ENCODE measurements around the gene GUSB.
"Not testable (repeated sequence)": the region's sequence is repeated elsewhere in the genome, so short reads cannot be mapped to it uniquely, and the experiment has no call there.

GUSB gene

DNA sequence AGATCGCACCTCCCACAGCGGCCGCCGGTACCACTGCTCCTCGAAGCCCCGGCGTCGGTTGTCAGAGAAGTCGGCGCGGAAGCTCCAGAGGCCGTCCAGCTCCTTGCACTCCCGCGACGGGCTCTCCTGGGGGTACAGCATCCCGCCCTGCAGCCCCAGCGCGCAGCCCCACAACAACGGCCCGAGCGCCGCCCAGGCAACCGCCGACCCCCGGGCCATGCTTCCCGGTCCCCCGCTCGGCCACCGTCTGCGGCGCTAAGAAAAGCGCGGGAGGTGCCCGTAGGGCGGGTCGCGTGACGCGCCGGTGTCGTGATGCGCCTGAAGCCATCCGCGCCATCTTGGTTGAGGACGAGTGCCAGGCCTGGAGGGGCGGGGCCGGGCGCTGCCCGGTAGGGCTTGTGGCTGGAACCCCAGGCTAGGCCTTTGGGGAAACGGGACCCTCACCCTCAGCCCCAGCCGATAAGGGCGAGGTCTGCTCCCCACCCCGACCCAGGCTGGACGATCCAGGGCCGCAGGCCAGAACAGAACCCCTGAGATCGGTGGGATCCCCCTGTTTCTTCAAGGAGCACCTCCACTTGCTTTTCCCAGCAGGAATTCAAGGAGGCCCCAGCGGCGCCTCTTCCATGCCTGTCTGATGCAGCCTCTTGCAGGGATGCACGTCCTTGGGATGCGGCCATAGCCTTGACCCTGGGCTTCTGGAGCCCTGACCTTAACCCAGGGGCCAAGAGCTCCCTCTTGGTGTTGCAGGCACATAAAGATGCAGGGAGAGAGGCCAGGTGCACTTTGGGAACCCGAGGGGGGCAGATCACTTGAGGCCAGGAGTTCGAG is at the start of gene GUSB:
Gene GUSB (minus strand): TSS at position 249 of the 828 bp plus-strand sequence. CDS start 30 bp downstream, at position 219.
- POLR2A ChIA-PET (ENCODE audit: low non-redundant PET), result interaction anchor here (0.6 kb wide), 1 partner anchor 61 kb away, joined by 5 read pairs; no protein-coding TSS in a partner anchor
- TF ChIP-seq, protein P1, sequence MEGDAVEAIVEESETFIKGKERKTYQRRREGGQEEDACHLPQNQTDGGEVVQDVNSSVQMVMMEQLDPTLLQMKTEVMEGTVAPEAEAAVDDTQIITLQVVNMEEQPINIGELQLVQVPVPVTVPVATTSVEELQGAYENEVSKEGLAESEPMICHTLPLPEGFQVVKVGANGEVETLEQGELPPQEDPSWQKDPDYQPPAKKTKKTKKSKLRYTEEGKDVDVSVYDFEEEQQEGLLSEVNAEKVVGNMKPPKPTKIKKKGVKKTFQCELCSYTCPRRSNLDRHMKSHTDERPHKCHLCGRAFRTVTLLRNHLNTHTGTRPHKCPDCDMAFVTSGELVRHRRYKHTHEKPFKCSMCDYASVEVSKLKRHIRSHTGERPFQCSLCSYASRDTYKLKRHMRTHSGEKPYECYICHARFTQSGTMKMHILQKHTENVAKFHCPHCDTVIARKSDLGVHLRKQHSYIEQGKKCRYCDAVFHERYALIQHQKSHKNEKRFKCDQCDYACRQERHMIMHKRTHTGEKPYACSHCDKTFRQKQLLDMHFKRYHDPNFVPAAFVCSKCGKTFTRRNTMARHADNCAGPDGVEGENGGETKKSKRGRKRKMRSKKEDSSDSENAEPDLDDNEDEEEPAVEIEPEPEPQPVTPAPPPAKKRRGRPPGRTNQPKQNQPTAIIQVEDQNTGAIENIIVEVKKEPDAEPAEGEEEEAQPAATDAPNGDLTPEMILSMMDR (conservative IDR thresholded peaks at IDR 0.05; ENCODE audit: low read depth), result no peak
- CTCF ChIA-PET, result interaction anchor here (0.6 to 0.7 kb wide), 2 partner anchors 45 to 282 kb away, joined by 5 read pairs; no protein-coding TSS in a partner anchor
- H3K27ac ChIP-seq, result peak within 1 kb of the TSS; percentile 80
- peak; percentile 88 for DNase-seq (ENCODE audit: low spot score)

DNA sequence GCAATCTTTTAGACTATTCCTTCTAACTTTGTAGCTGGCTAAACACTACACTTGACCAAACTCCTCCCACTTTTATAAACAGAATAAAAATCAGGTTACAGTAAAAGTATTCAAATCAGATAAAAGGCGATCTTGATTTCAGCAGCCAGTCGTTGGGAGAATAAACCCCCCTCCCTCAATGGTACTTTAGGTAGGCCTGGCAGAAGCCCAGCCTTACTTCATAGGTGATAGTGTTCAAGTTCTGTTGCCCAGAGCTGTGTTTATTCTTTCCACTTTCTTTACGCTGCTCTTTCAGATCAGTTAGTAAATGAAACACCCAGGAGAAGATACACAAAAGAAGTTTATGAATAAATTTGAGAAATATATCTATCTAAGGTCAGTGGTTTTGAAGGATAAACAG is 46.3 kb upstream of the GUSB start:
- DNase-seq (ENCODE audit: low spot score); POLR2A ChIA-PET (ENCODE audit: low non-redundant PET); H3K27ac ChIP-seq: not testable (repeated sequence)
- CTCF ChIA-PET, result interaction anchor here (0.7 kb wide), 1 partner anchor 17 kb away, joined by 5 read pairs; no protein-coding TSS in a partner anchor

DNA sequence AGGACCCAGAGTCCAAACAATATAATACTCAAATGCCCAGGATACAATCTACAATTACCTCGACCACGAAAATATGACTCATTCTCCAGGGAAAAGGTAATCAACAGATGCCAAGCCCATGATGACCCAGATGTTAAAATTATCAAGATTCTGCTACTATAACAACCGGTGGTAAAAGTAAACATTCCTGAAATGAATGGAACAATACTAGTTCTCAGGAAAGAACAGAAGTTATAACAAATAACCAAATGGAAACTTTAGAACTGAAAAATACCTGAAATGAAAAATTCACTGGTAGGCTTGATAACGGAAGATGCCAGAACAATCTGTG is 34.1 kb upstream of the GUSB start:
- peak; percentile 49 for DNase-seq (ENCODE audit: low spot score)
- ChIA-PET CTCF (no interaction called here), POLR2A (ENCODE audit: low non-redundant PET) (no interaction called here)
- TF ChIP-seq, protein P1 (conservative IDR thresholded peaks at IDR 0.05; ENCODE audit: low read depth), result no peak
- H3K27ac ChIP-seq, result no peak overlapping the region

DNA sequence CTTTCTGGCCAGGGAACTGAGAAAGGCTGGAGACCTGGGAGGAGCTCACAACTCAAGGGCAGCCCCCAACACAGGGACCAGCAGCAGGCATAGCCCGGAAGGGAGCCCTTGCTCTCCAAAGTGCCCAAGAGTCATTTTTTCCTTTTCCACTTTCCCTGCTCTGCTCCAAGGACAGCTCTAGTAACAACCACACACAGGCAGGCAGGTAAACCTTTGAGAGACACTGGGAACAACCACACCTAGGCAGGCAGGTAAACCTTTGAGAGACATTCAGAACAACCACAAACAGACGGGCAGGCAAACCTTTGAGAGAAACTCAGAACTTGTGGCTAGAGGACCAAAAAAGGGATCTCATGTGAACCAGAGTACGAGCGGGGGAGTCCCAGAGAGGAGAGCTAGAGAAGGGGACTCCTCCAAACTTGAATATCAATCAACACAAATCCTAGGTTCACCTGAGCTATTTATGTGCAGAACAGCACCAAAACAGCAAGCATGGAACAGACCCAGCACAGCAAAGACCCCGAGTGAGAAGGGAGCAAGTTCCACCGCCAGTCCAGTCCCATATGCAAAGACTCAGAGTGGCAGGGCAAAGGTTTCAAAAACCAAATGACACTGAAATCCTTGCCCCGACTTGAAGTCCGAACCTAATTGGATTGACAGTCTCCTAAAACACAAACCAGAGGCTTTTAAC is 33.6 kb upstream of the GUSB start:
- TF ChIP-seq, protein P1 (conservative IDR thresholded peaks at IDR 0.05; ENCODE audit: low read depth), result no peak
- no peak for DNase-seq (ENCODE audit: low spot score)
- no peak overlapping the region for H3K27ac ChIP-seq
- POLR2A ChIA-PET (ENCODE audit: low non-redundant PET), result no interaction called here
- CTCF ChIA-PET, result no interaction called here

DNA sequence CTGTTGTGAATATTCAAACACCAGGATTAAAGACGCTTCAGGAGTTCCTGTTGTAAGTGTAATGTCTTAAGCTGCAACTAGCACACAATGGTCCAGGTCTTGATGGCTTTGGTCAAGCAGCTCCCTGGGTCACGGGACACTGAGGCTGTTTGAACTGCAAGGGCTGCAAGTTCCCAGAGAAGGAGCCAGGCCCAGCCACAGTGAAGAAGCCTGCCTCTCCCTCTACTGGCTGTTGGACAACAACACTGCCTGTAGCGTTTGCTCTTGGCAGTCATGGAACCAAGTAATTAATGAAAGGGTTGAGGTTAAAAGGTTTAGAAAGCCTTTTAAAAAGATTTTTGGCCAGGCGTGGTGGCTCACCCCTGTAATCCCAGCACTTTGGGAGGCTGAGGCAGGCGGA is 31.9 kb upstream of the GUSB start:
- CTCF ChIA-PET, result interaction anchor here (0.6 kb wide), 2 partner anchors 292 to 374 kb away, joined by 3 to 5 read pairs; no protein-coding TSS in a partner anchor
- DNase-seq (ENCODE audit: low spot score), result peak; percentile 29
- POLR2A ChIA-PET (ENCODE audit: low non-redundant PET), result no interaction called here
- TF ChIP-seq, protein P1 (conservative IDR thresholded peaks at IDR 0.05; ENCODE audit: low read depth), result no peak; the same call in 1 of the 2 replicates
- H3K27ac ChIP-seq, result no peak overlapping the region

DNA sequence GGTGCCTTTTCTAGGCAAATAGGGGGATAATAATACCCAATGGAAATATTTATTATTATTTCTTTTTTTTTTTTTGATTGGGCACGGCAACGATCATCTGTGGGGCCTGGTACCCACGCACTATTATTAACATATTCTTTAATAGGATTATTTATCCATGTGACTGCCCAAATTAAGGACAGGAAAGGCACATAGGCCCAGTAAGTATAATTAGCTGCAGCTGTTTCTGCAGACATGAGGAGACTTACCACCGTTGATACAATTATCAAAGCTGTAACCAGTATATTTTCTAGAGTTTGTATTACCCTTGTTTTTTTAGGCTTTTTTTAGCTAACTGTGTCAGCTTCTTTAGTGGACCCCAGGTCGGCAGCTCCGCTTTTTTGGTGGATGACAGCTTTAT is 25.2 kb upstream of the GUSB start:
- CTCF ChIA-PET, result no interaction called here
- H3K27ac ChIP-seq, result no peak overlapping the region
- POLR2A ChIA-PET (ENCODE audit: low non-redundant PET), result no interaction called here
- TF ChIP-seq, protein P1 (conservative IDR thresholded peaks at IDR 0.05; ENCODE audit: low read depth), result no peak
- DNase-seq (ENCODE audit: low spot score), result no peak

DNA sequence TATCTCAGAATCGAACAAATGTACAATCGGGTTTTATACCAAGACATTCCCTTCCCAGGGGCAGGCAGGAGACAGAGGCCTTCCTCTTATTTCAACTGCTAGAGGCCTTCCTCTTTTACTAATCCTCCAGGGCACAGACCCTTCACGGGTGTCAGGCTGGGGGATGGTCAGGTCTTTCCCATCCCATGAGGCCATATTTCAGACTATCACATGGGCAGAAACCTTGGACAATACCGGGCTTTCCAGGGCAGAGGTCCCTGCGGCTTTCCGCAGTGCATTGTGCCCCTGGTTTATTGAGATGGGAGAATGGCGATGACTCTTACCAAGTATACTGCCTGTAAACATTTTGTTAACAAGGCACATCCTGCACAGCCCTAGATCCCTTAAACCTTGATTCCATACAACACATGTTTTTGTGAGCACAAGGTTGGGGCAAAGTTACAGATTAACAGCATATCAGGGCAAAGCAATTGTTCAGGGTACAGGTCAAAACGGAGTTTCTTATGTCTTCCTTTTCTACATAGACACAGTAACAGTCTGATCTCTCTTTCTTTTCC is 23.2 kb upstream of the GUSB start:
- H3K27ac ChIP-seq; DNase-seq (ENCODE audit: low spot score); CTCF ChIA-PET; POLR2A ChIA-PET (ENCODE audit: low non-redundant PET): not testable (repeated sequence)

DNA sequence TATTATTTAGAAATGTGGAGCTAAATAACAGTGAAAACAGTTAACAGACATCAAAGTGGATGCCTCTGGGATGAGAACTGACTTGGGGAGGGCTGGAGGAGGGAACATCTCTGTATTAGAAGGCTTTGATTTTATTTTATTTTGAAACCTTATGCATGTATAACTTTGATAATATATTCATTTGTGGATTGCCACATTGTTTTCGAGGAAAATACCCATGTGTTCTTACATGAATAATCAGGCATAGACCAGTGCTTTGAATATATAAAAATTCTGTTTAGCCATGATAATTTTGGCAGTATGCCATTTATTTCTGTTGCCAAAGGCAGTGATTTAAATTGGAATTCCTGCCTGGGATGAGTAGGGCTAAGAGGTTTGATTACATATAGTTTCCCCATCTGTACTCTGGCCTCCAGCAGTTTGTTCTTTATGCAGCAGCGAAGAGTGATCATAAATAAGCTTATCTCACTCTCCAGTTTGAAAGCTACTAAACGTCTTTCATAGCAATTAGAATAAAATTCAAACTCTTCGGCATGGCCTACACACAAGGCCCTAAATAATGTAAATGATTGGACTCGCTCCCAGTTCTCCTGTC is 18.9 kb upstream of the GUSB start:
- CTCF ChIA-PET; H3K27ac ChIP-seq; POLR2A ChIA-PET (ENCODE audit: low non-redundant PET); DNase-seq (ENCODE audit: low spot score): not testable (repeated sequence)

DNA sequence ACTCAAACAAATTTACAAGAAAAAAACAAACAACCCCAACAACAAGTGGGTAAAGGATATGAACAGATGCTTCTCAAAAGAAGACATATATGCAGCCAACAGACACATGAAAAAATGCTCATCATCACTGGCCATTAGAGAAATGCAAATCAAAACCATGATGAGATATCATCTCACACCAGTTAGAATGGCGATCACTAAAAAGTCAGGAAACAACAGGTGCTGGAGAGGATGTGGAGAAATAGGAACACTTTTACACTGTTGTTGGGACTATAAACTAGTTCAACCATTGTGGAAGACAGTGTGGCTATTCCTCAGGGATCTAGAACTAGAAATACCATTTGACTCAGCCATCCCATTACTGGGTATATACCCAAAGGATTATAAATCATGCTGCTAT is 13.0 kb upstream of the GUSB start:
- CTCF ChIA-PET; H3K27ac ChIP-seq; DNase-seq (ENCODE audit: low spot score); POLR2A ChIA-PET (ENCODE audit: low non-redundant PET): not testable (repeated sequence)

Measured in RWPE1 (cell line).